Measurements from ENCODE around the gene MAN2A1.
"Not testable (repeated sequence)": the region's sequence is repeated elsewhere in the genome, so short reads cannot be mapped to it uniquely, and the experiment has no call there.

Gene MAN2A1

GRCh38 chr5:109876941-109877669, 187.4 kb downstream of the MAN2A1 start:
- no peak for DNase-seq

GRCh38 chr5:109877670-109878045, 187.9 kb downstream of the MAN2A1 start:
- DNase-seq = no peak

GRCh38 chr5:109878887-109879286, 189.2 kb downstream of the MAN2A1 start:
- DNase-seq = no peak

DNA sequence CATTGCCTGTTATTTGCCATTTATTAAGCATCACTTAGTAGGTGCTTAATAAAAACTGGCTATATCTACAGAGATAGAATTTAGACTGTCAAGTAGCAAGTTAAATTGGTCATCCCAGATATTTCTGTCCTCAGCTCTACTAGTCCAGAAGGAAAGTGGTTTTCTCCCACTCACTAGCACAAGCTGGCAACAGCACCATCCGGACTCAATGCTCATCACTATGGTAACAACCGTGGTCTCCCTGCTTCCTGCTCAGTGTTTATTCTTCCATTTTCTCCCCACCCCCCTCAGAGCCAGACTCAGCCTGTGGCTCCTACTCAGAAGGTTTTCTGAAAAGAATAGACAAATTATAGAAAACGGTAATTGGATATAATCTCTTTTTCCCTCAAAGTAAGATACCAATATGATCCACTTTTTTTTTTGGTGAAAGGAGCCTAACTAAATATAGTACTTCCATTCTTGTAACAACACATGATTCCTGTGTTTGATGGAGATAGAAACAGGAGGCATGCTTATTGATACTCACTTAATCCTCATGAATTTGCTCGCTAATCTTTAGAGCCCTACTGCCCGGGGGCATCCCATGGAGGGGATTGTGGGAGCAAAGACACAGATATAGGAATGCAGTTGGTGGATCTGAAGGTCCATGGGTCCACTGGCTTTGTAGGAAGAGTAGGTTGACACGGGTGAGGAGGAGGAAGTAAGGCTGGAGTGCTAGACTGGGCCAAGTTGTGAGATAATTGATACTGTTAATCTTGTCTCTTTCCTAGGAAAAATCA, 191.4 kb downstream of the MAN2A1 start:
- no peak for DNase-seq

DNA sequence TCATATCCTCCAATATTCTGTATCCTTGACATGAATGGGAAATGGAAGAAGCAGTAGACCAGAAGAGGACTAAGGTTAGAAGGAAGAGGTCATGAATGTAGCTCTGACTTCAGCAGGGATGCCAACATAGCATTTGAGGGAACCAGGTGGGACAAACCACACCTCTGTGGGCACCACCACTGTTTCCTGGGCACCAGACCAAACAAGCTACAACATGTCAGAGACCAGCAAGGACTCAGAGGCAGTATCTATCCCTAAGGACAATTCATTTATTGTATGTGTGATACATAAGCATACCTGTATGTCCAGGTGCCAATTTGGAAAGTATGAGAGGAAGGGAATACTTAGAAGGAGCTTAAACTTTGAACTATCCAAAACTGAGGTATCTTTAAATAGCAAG, 192.8 kb downstream of the MAN2A1 start:
- DNase-seq = no peak

- DNase-seq = no peak
These were observed 194.9 kb downstream of the MAN2A1 start for GRCh38 chr5:109884676-109885075.

DNA sequence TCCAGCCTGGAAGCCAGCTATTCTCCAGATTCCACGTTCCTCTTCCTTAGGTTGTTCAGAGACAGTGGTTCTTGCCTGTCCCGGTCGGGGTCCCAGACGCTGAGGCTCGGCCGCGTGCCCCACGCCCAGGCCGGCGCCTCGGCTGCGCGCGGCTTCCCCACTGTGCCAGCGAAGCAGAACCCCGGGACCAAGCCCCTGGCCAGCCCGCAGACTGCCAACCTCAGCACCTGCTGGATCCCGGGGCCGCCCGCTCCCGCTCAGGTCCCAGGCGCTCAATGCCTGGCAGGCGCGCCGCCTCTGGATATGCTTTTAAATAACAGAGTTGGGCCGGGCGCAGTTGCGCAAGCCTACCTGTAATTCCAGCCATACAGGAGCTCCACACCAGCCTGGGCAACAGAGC, 195.5 kb downstream of the MAN2A1 start:
- no peak for DNase-seq

- no peak for DNase-seq
These were observed 199.3 kb downstream of the MAN2A1 start for GRCh38 chr5:109888989-109889388.

DNA sequence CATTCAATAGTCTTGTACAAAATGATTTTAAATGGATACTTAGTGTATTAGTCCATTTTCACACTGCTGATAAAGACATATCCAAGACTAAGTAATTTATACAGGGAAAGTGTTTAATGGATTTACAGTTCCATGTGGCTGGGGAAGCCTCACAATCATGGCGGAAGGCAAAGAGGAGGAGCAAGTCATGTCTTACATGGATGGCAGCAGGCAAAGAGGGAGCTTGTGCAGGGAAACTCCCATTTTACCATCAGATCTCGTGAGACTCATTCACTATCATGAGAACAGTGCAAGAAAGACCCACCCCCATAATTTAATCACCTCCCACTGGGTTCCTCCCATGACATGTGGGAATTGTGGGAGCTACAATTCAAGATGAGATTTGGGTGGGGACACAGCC, 203.5 kb downstream of the MAN2A1 start:
- DNase-seq = not testable (repeated sequence)

DNA sequence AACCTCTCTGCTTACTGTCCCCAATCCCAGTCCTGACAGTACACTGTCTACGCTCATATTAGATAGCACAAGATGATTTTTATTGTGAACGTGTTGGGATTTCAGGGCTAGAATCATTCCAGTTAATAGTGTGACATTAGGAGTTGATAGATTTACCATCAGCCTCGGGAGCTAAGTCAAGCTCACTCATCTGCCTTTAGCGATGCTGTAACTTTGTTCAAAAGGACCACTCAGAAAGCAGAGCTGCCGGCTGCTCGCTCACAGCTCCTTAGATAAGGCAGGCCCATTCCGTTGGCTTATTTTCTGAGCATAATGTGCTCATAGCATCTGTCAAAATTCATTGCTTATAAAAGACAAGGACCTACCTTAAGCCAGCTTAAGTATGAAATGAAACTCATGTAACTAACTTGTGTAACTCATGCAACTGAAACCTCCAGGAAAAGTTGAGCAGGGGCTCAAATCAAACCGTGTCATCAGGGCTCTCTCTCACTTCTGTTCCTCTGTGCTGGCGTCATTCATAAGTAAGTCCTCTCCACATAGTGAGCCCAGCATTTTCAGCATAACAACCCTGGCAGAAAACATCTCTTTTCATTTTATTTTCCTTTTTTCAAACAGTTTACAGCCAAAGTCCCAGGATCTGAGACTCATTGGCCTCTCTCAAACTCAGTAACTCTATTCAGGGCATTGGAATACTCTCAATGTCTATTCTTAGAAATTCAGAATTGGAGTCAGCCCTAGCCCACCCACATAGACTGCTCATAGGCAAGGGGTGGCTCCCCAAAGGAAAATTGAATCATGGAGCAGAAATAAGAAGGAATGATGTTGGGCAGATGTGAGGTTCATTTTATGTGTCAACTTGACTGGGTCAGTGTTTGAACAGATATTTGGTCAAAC, 208.8 kb downstream of the MAN2A1 start:
- DNase-seq = no peak

GRCh38 chr5:109899163-109899535, 209.4 kb downstream of the MAN2A1 start:
- no peak for DNase-seq

- no peak for DNase-seq
These were observed 210.7 kb downstream of the MAN2A1 start for GRCh38 chr5:109900461-109900860.

GRCh38 chr5:109900911-109901627, 211.3 kb downstream of the MAN2A1 start:
- DNase-seq = no peak

DNA sequence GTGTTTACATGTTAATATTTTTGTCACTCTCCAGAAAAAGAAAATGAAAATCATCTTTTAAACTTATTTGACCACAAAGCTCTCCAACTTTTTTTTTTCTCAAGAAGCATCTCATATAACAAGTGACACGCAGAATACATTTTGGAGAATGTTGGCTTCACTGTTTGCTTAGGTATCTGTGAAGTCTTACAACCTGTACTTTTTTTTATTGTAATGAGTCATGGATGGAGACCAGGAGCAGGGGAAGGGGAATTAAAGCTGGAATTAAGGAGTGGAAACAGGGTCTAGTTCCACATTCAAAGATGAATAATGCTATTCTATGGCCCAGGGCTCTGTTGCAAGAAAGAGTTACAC, 211.9 kb downstream of the MAN2A1 start:
- no peak for DNase-seq

DNA sequence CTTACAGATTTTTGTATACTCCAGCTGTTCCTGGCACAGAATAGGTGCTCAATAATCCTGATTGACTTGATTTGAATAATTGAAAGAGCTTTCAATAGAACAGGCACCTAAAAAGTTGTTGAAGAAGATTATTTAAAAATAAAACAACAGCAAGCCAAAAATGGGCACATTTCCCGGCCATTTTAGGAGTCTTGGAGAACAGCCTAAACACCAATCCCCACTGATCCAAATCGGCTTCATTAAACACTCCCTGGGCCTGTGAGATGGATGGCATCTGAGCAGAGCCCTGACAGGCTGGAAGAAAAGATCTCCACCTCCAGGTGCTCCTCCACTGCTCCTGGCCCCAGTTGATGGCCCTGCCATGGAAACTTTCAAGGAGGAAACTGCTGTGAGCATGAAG, 213.3 kb downstream of the MAN2A1 start:
- no peak for DNase-seq

GRCh38 chr5:109905906-109906305, 216.2 kb downstream of the MAN2A1 start:
- DNase-seq = no peak

DNA sequence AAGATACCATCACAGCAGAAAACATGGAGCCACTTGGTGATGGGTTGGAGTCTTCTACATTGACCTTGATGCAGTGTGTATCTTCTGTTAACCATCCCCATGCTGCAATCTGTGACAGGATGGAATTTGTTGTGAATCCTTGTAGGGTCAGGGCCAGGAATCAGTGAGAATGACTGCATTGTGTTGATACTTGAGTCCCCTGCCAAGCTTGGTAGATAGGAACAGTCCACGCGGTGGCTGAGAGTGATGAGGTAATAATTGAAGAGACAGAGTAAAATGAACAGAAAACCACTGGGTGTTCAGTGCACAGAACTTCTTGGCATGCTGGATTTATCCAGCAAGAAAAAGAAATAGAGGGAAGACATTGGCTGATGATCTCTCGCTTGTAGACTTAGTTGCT, 217.5 kb downstream of the MAN2A1 start:
- DNase-seq = no peak

- DNase-seq = no peak
These were observed 218.0 kb downstream of the MAN2A1 start for GRCh38 chr5:109907731-109908130.

DNA sequence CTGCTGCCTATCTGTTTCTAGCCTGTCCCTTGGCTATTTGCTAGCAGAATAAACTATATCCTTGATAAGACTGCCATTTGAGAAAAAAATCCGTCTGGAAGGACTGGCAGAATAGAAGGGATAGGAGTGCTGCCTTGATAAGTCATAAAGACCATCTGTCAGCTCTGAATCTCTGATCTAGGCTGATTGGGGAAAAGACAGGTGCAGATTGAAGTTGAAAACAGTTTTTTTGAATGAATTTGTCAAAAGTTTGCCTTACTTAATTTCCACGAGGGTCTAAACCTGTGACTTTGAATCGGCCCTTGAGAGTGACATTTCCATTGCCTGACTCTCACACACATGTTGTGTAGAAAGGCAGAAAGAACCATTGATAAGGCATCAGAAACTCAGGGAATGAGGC, 218.6 kb downstream of the MAN2A1 start:
- DNase-seq = no peak

DNA sequence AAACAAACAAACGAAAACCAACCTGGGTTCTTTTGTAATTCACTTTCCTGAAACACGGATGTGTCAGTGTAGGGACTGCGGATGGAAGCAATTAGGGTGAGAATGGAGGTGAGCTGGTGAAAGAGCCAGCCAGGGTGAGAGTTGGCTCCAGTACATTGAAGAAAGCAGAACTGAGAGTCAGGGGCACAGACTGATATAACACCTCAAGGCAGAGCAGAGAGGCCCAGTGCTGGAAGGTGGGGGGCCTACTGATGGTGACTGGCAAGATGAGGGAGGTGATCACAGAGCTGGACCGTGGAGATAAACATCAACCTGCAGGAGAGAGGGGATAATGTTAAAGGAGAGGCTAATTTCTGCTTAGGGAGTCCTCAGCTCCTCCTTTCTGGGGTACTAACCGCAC, 221.1 kb downstream of the MAN2A1 start:
- no peak for DNase-seq

DNA sequence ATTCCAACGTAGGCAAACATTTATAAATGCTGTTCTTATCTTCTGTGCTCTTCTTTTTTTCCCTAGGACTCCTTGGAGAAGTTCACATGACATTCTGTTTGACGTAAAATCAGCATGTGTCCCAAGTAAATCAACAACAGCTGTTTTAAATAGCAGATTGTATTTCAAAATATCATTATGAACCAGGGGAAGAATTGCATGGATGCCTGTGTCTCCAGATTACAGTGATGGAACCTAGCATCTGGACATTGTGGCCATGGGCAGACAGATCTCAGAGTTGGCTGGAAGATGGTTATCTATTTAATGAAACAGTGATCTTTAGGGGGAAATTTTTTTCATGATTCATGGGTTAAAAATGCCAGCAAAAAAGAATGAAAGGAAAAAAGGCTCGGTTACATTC, 222.0 kb downstream of the MAN2A1 start:
- DNase-seq = no peak

DNA sequence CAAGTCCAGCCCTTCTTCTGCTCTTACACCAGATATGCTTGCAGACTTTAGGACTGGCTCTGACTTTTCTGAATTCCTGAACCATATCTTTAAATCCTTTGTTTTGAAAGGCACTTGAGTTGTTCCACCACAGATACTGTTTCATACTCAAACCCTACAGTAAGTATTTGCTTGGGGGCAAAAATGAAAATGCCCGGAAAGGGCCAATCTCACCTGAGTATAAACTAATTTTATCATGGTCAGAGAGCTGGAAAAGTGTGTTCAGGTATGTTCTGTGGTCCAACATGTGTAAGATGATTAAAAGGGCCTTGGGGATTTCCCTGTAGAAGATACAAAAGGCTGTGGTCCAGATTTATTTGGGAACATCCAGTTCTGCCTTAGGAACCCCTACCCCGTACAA, 225.2 kb downstream of the MAN2A1 start:
- DNase-seq = no peak

Measured in NCI-H2081 treated with DMSO at 0.1 percent for 48 hours (cell line).